ENCODE data around the gene CACNA2D4. TPM values are rescaled to one million over a fixed set of nuclear protein-coding genes. Genes with fewer than 3 reads are reported as not detected.

Gene CACNA2D4
- total RNA-seq, 4 donors from 2014 or later: 0.84 to 3.8 (median 3.4) TPM

- TF ChIP-seq POLR2A (IDR thresholded peaks at IDR 0.05; ENCODE audit: low read depth) (no peak), EP300 (IDR thresholded peaks at IDR 0.05) (no peak), CTCF (IDR thresholded peaks at IDR 0.05) (no peak), POLR2AphosphoS5 (IDR thresholded peaks at IDR 0.05) (no peak)
- WGBS: 87% methylated on average over 5 of the region's 5 CpGs
- Histone ChIP-seq H3K9me3 (no peaks in the 10 kb centered on the region), H3K4me1 (peaks cover 40 to 65% (median 54%) of the 10 kb centered on the region in 4 donors), H3K27me3 (no peaks in the 10 kb centered on the region), H3K4me3 (no peak overlapping the region), H3K27ac (replicated peaks in 1 of 4) (no peak overlapping the region), H3K36me3 (peaks cover 0 to 29% (median 11%) of the 10 kb centered on the region in 4 donors)
- DNase-seq (ENCODE audit: extremely low spot score): no peak
- intact Hi-C loops (cut with DNase I): no loop called here
Observed at GRCh38 chr12:1777798-1778197, 140.7 kb downstream of the CACNA2D4 start.

- WGBS: 84% methylated on average over 4 of the region's 4 CpGs
- TF ChIP-seq POLR2A (IDR thresholded peaks at IDR 0.05; ENCODE audit: low read depth): no peak
- TF ChIP-seq EP300 (IDR thresholded peaks at IDR 0.05): no peak
- no peak for TF ChIP-seq CTCF (IDR thresholded peaks at IDR 0.05)
- no peak for TF ChIP-seq POLR2AphosphoS5 (IDR thresholded peaks at IDR 0.05)
- H3K4me3 ChIP-seq: no peak overlapping the region
- H3K27ac ChIP-seq (replicated peaks in 1 of 4): no peak overlapping the region
- H3K9me3 ChIP-seq: no peaks in the 10 kb centered on the region
- H3K4me1 ChIP-seq: peaks cover 32 to 54% (median 44%) of the 10 kb centered on the region in 4 donors
- intact Hi-C loops (cut with DNase I): no loop called here
- no peaks in the 10 kb centered on the region for H3K27me3 ChIP-seq
- H3K36me3 ChIP-seq: peaks cover 0 to 23% (median 12%) of the 10 kb centered on the region in 4 donors
- DNase-seq (ENCODE audit: extremely low spot score): no peak
Observed at GRCh38 chr12:1776170-1776921, 142.1 kb downstream of the CACNA2D4 start.

GRCh38 chr12:1773937-1774655, 144.4 kb downstream of the CACNA2D4 start:
- Histone ChIP-seq H3K27me3 (no peaks in the 10 kb centered on the region), H3K4me3 (no peak overlapping the region), H3K27ac (replicated peaks in 1 of 4) (no peak overlapping the region), H3K9me3 (no peaks in the 10 kb centered on the region), H3K4me1 (peaks cover 16 to 34% (median 22%) of the 10 kb centered on the region in 4 donors), H3K36me3 (peaks cover 0 to 19% (median 9%) of the 10 kb centered on the region in 4 donors)
- no peak for DNase-seq (ENCODE audit: extremely low spot score)
- intact Hi-C loops (cut with DNase I): no loop called here
- TF ChIP-seq CTCF (IDR thresholded peaks at IDR 0.05) (no peak), EP300 (IDR thresholded peaks at IDR 0.05) (no peak), POLR2AphosphoS5 (IDR thresholded peaks at IDR 0.05) (no peak), POLR2A (IDR thresholded peaks at IDR 0.05; ENCODE audit: low read depth) (no peak)
- 74% methylated on average over 4 of the region's 4 CpGs for WGBS

- Histone ChIP-seq H3K4me3 (no peak overlapping the region), H3K27ac (replicated peaks in 1 of 4) (no peak overlapping the region), H3K9me3 (no peaks in the 10 kb centered on the region), H3K27me3 (no peaks in the 10 kb centered on the region), H3K4me1 (peaks cover 2 to 20% (median 8%) of the 10 kb centered on the region in 4 donors), H3K36me3 (peaks cover 0 to 19% (median 3%) of the 10 kb centered on the region in 4 donors)
- intact Hi-C loops (cut with DNase I): no loop called here
- 94% methylated on average over 8 of the region's 8 CpGs for WGBS
- no peak for DNase-seq (ENCODE audit: extremely low spot score)
- TF ChIP-seq POLR2A (IDR thresholded peaks at IDR 0.05; ENCODE audit: low read depth): no peak
- TF ChIP-seq POLR2AphosphoS5 (IDR thresholded peaks at IDR 0.05): no peak
- no peak for TF ChIP-seq CTCF (IDR thresholded peaks at IDR 0.05)
- TF ChIP-seq EP300 (IDR thresholded peaks at IDR 0.05): no peak
Observed at GRCh38 chr12:1769809-1770494, 148.5 kb downstream of the CACNA2D4 start.

Measured in esophagus muscularis mucosa (tissue), 4 donors.